Prostate gland (tissue), 2 donors: Measurements from ENCODE around the gene RPS6KA3. TPM values are rescaled to one million over a fixed set of nuclear protein-coding genes. Genes with fewer than 3 reads are reported as not detected.

Experiments
- DNase-seq: peaks from one replicate; pipeline ENCODE4 v3.0.0-alpha.2; 2019; ENCODE audit warnings: low spot score
- H3K27ac ChIP-seq, 2 donors: fragments of 200-600 bp; sonication (generic); 2 replicates each; pipeline ENCODE4 v1.5.1; 2017 to 2019
- H3K27me3 ChIP-seq: fragments of 200-600 bp; sonication (generic); replicated peaks from 2 replicates; pipeline ENCODE4 v1.5.1; 2019; ENCODE audit not compliant: insufficient read depth
- H3K36me3 ChIP-seq, 2 donors: fragments of 200-600 bp; sonication (generic); 1 replicate in 1 of 2; 2 replicates in 1 of 2; pipeline versions ENCODE4 v1.5.1 to v1.8.1; 2017 to 2019
- H3K4me1 ChIP-seq: fragments of 200-600 bp; sonication (generic); replicated peaks from 2 replicates; pipeline ENCODE4 v1.5.1; 2019
- H3K4me3 ChIP-seq, 2 donors: fragments of 200-600 bp; sonication (generic); 2 replicates each; pipeline ENCODE4 v1.5.1; 2017 to 2019
- H3K9me3 ChIP-seq: fragments of 200-600 bp; sonication (generic); 2 replicates; pipeline ENCODE4 v1.5.1; 2017
- POLR2A ChIP-seq: fragments of 450-650 bp; IDR thresholded peaks from one replicate; pipeline ENCODE4 v1.6.1; 2016; ENCODE audit warnings: antibody characterized with exemption, mild to moderate bottlenecking
- POLR2AphosphoS5 ChIP-seq: sonication (generic); formaldehyde crosslinking; IDR thresholded peaks from one replicate; pipeline ENCODE4 v1.6.1; 2017; ENCODE audit warnings: antibody characterized with exemption
- WGBS: methylation state at CpG from one replicate; pipeline ENCODE4 v1.1.5; 2018; 5-methylcytosine and 5-hydroxymethylcytosine counted together
- intact Hi-C: fragments of 100-400 bp; cut with DNase I; formaldehyde crosslinking; loops from one replicate; pipeline ENCODE4 v1.14.2; 2022
- total RNA-seq, 2 donors: library from RNA; depleted of rRNA; stranded (reverse); fragments of >200 nt; gene quantifications; one replicate each; pipeline ENCODE4 v1.1.0, GENCODE V29; 2016
- TF ChIP-seq, protein P1 (sequence below), 4 experiments: fragments of 200-600 bp in 2 of 4; fragments of 450-650 bp in 2 of 4; sonication (generic) in 2 of 4; IDR thresholded peaks; 1 replicate in 3 of 4; 2 replicates in 1 of 4; pipeline ENCODE4 v1.5.1; 2016 to 2019; ENCODE audit warnings: antibody characterized with exemption in 4 of 4, mild to moderate bottlenecking in 2 of 4, moderate library complexity in 2 of 4

Gene RPS6KA3
- total RNA-seq, 2 donors from 2014 or later: 19.8 to 52.8 TPM

DNA sequence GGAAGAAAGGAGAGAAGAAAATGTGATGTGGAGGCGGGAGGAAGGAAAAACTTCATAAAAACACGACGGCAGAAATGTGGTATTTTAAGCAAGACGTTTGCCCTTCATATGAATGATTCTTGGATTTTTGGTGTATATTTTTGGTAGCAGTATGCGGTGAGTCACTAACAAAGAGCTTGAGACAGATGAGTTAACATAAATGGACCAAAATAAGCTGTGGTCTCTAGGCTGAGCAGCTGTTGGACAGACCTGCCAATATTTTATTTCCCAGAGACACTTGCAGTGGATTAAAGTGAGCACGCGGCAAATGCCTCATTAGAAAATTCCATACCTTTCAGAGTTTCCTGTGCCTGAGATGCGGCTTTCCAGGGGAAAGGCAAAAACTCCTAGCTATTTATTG is 43.1 kb upstream of the RPS6KA3 start:
- no peak for DNase-seq
- 65% methylated on average over 8 of the region's 8 CpGs for WGBS
- H3K4me1 ChIP-seq: no peaks in the 10 kb centered on the region
- no peak overlapping the region for H3K4me3 ChIP-seq
- intact Hi-C loops: no loop called here
- no peaks in the 10 kb centered on the region for H3K36me3 ChIP-seq
- no peaks in the 10 kb centered on the region for H3K27me3 ChIP-seq
- TF ChIP-seq, protein P1, sequence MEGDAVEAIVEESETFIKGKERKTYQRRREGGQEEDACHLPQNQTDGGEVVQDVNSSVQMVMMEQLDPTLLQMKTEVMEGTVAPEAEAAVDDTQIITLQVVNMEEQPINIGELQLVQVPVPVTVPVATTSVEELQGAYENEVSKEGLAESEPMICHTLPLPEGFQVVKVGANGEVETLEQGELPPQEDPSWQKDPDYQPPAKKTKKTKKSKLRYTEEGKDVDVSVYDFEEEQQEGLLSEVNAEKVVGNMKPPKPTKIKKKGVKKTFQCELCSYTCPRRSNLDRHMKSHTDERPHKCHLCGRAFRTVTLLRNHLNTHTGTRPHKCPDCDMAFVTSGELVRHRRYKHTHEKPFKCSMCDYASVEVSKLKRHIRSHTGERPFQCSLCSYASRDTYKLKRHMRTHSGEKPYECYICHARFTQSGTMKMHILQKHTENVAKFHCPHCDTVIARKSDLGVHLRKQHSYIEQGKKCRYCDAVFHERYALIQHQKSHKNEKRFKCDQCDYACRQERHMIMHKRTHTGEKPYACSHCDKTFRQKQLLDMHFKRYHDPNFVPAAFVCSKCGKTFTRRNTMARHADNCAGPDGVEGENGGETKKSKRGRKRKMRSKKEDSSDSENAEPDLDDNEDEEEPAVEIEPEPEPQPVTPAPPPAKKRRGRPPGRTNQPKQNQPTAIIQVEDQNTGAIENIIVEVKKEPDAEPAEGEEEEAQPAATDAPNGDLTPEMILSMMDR (IDR thresholded peaks at IDR 0.05): no peak
- TF ChIP-seq POLR2A: no peak
- TF ChIP-seq POLR2AphosphoS5: no peak
- no peaks in the 10 kb centered on the region for H3K9me3 ChIP-seq
- no peak overlapping the region for H3K27ac ChIP-seq

DNA sequence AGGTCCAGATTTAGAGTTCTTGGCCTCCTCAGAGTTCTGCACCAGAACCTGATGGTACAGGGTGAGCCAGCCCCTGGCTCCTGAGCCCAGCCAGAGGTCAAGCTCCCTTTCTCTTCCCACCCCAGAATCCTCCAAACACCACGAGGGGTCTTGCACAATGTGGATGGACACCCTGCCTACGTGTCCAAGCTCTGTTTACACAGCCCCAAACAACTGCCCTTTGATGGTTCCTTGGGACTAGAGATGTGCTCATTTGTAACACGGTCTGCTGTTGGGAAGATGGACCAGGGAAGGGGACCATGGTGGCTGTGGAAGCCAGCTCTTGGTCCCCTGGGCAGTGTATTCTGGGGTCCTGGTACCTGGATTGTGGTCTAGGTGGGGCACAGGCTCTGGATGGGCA is 40.0 kb upstream of the RPS6KA3 start:
- H3K36me3 ChIP-seq: no peaks in the 10 kb centered on the region
- H3K27me3 ChIP-seq: no peaks in the 10 kb centered on the region
- TF ChIP-seq, protein P1 (IDR thresholded peaks at IDR 0.05): no peak
- no peak for TF ChIP-seq POLR2A
- TF ChIP-seq POLR2AphosphoS5: no peak
- intact Hi-C loops: no loop called here
- H3K4me3 ChIP-seq: no peak overlapping the region
- H3K9me3 ChIP-seq: no peaks in the 10 kb centered on the region
- no peaks in the 10 kb centered on the region for H3K4me1 ChIP-seq
- no peak overlapping the region for H3K27ac ChIP-seq
- no peak for DNase-seq
- 80% methylated on average over 2 of the region's 3 CpGs for WGBS

DNA sequence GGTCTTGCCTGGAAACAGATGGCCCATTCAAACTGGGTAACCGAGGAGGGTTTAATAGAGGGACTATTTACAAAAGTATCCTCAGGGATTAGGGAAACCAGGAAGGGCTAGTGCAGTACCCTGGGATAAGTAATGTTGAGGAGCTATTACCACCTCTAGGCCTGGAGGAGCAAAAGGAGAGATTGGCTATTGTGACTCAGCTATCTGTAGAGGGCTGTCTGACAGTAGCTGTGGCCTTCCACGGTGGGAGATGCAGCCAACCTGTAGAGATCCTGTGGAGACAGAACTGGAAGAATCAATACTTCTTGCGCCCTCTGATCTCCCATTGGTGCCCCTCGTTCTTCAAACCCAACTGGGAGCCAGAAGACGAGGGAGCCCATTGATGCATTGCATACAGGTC is 34.1 kb upstream of the RPS6KA3 start:
- TF ChIP-seq, protein P1 (IDR thresholded peaks at IDR 0.05): no peak
- no peak for TF ChIP-seq POLR2A
- 90% methylated on average over 5 of the region's 5 CpGs for WGBS
- no peak for DNase-seq
- no peaks in the 10 kb centered on the region for H3K36me3 ChIP-seq
- H3K4me1 ChIP-seq: no peaks in the 10 kb centered on the region
- intact Hi-C loops: no loop called here
- no peak overlapping the region for H3K4me3 ChIP-seq
- H3K27ac ChIP-seq: no peak overlapping the region
- no peaks in the 10 kb centered on the region for H3K27me3 ChIP-seq
- no peaks in the 10 kb centered on the region for H3K9me3 ChIP-seq

DNA sequence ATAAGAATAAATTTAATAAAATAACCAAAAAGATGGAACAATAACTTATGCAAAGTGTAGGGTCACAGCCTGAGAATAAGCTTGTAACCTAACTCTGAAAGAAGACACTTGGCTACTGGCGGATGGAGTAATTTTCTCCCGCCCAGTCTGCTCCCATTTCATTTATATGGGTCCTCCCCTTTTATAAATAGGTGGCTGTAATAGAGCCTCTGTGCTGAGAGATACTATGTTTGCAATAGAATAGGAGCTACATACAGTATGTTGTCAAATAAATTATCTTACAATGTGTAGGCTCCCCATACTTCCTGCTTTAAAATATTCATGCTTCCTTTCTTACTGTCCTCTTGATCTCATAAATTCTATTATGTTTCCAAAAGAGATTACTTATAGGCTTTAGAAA is 28.2 kb upstream of the RPS6KA3 start:
- Histone ChIP-seq H3K27me3 (no peaks in the 10 kb centered on the region), H3K4me1 (no peaks in the 10 kb centered on the region), H3K27ac (no peak overlapping the region), H3K9me3 (no peaks in the 10 kb centered on the region), H3K4me3 (no peak overlapping the region), H3K36me3 (no peaks in the 10 kb centered on the region)
- intact Hi-C loops: no loop called here
- TF ChIP-seq POLR2AphosphoS5: no peak
- WGBS: 93% methylated on average over 2 of the region's 2 CpGs
- no peak for DNase-seq

DNA sequence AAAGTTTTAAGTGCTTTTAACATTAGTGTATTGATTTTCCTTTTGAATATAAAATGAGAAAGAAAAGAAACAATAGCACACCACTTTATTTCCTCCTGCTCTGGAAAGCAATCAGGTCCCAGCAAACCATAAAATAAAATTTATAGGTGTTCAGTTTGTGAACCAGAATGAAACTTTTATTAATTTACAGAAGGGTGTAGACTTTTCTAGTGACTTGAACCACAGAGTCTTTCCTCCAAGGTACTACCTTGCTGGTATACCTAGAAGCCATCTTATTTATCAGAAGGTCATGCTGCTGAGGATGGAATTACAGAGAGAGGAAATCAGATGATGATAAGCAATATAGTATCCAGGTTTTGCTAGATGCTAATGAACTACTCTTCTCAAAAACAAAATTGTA is 27.6 kb upstream of the RPS6KA3 start:
- Histone ChIP-seq H3K4me1 (no peaks in the 10 kb centered on the region), H3K36me3 (no peaks in the 10 kb centered on the region), H3K9me3 (no peaks in the 10 kb centered on the region), H3K4me3 (no peak overlapping the region), H3K27ac (no peak overlapping the region), H3K27me3 (no peaks in the 10 kb centered on the region)
- TF ChIP-seq POLR2AphosphoS5 (no peak), POLR2A (no peak)
- TF ChIP-seq, protein P1 (IDR thresholded peaks at IDR 0.05): no peak
- intact Hi-C loops: no loop called here
- no peak for DNase-seq
